ENCODE data around the gene NFATC2.

NFATC2 gene

DNA sequence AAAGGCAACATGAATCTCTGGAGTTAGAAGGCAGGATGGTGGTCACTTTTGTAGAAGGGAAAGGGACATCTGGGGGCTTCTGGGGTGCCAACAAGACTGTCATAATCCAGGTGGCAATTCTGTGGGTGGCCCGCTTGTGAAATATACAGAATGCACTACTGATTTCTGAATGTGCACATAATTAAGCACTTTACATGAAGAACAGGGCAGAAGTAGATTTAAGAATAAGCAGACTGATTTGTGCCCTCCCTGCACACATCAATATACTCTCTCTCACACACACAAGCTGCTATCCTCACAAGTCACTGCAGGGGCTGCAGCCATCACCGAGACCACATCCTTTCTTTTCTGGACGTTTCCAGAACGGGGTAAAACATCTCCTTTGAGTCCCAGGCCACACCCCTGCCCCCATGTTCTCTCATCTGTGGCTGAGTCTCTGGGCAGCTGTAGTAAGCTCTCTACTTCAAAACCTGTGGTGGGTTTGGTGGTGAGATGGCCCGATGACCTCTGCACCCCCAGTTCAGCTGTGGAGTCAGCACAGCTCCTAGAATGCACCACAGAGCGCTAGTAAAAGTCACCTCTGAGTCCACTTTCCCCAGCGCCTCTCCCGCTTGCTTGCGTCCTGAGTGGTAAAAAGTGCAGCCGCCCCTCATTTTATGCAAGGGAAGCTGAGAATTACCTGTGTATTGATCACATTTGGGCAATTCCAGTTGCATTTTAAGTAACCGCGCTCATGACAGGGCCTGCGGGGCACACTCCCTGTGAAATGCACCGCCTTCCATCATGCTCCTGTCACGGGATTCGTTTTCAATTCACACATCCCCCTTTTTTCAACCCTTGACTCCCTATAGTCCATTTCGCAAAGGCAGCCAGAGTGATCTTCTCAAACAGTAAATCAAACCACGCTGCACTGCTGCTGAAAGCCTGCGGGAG, 115.5 kb downstream of the NFATC2 start:
- DNase-seq: no peak

DNA sequence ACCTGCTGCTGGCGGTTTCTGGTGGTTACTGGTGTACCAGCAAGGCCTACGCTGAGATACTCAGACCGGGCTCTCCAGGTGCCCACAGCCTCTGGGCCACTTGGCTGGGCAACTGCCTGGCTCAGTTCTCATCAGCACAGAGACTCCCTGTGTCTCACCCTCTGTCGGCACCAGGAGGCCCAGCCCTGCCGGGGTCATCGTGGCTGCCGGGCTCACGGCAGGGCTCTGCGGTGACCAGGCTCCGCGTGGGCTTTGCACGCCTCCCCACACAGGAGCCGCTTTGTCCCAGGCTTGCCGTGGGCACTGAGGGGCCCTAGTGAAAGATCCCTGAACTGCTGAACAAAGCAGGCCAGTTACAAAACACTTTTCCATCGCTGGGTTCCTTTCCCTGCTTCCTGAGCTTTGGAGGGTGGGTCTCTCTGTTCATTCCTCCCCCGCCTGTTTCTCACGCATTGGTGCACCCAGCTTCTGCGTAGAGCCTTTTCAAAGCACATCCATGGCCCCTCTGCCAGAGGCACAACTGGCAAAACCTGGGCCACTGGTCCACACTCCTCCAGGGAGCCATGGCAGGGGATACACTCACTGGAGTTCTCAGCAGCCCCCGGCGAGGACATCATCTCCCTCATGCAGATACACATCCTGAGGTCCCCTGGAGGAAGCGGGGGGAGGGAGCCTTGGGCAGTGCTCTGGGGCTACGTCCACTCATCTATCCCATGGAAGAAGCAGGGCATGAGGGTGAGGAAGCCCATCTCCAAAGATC, 117.0 kb downstream of the NFATC2 start:
- DNase-seq: no peak

DNA sequence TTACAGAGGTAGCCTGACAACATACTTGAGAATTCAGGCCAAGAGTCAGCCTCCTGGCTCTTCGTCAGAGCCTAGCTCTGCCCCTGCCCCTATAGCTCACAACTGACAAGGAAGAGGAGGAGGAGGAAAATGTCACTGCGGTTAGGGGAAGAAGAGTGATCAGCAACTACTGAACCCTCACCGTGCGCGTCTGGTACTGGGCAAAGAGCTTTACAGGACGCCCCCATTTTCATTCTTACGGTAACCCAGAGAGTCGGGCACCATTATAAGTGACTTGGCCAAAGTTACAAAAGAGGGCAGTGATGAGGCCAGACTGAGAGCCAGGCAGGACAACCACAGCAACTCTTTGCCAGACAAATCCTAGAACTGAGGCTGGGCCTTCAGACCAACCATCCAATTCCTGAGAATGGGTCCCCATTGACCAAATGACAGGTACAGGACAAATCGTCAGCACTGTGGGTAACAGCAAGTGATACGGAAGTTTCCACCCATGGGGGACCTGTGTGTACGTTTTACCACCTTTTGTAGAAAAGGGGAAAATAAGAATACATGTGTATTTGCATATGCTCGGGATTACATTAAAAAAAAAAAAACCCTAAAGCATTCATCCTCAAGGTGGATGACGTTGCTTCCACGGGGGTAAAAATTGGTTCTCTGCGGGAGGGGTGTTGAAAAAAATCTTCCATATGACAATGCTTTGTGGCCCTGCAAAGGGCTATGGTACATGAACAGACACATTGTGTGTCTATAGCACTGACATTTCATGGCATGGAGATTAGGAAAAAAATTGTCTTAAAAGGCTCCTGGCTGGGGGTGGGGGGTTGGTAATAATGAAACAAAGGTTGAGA, 118.0 kb downstream of the NFATC2 start:
- DNase-seq: no peak

DNA sequence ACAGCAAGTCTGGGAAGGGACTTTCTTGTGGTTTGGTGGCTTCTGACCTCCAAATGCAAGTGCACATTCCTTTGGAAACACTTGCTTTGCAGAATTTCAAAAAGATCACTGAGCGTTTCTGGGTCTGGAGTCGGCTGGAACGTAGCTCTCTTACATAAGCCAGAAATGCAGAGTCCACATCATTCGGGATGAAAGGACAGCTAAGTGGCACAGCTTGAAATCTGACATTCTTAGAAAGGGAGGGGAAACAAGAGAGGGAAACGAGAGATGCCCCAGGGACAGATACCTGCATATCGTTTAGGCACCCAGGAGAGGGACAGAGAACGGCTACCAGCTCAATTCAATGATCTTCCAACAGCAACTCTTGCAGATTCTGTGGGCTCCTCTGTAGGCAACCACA, 118.7 kb downstream of the NFATC2 start:
- DNase-seq: no peak

DNA sequence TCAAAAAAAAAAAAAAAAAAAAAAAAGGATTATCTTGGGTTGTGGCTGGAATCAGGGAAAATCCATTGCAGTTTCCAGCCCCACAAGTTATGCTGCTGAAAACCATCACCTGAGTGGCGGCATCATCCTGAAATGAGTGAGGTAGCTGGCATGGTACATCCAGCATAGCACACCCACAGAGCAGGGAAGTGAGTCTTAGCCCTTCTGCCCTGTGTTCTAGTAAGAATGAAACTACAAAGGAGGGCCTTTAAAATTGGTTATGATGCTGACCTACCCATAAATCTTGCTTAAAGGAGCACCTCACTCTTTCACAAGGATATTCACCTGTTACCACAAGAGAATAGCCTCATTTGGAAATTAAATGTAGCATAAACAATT, 119.2 kb downstream of the NFATC2 start:
- DNase-seq: no peak

DNA sequence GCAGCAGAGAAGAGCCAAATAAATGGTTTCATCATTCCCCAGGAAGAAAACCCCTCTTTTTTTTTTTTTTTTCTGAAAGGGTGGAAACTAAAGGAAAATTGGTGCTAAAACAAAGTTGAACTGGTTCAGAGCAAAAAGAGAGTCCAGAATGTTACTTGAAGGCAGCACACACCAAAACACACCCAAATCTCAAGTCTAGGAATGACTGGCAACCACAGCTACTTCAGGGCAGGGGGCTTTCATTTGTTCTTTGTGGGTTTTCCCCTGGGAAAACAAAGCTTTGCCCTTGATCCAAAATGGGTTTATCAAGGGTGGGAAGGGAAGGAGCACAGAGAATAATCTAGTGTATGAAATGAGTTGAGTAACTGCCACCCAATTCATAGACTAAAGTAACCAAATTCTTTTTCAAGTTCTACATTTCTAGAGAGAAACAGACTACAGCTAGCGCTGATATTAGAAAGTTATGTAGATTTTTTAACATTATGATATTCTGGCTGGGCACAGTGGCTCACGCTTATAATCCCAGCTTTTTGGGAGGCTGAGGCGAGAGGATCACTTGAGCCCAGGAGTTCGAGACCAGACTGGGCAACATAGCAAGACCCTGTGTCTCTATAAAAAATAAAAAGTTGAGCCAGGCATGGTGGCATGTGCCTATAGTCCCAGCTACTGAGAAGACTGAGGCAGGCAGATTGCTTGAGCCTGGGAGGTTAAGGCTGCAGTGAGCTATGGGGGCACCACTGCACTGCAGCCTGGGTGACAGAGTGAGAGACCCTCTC, 119.8 kb downstream of the NFATC2 start:
- DNase-seq: no peak

DNA sequence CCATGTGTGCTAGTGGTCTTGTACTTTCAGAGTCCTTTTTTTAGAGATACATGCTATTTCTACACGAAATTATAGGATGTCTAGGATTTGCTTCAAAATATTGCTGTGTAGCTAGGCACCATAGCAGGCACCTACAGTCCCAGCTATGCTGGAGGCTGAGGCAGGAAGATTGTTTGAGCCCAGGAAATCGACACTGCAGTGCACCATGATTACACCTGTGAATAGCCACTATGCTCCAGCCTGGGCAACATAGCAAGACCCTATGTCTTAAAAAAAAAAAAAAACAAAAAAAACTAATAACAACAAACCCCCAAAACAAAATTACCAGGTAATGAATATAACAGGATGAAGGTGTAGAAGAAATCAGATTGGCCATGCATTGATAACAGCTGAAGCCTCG, 121.7 kb downstream of the NFATC2 start:
- DNase-seq: no peak

DNA sequence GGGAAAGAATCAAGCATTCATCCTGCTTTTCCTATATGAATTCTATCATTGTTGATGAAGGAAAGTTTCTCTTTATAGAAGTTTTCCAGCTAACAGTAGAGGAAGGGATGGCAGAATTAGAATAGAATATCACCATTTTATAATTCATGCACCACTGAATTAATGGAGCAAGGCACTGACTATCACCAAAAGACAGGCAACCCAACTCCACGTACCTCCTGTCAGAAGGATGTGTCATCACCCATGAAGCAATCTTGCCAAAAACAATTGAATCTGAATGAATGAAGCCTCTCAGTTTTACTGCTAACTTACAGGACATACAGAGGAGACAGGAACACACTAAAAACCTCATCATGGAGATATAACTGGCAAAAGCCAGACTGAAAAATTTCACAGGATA, 122.4 kb downstream of the NFATC2 start:
- DNase-seq: no peak

DNA sequence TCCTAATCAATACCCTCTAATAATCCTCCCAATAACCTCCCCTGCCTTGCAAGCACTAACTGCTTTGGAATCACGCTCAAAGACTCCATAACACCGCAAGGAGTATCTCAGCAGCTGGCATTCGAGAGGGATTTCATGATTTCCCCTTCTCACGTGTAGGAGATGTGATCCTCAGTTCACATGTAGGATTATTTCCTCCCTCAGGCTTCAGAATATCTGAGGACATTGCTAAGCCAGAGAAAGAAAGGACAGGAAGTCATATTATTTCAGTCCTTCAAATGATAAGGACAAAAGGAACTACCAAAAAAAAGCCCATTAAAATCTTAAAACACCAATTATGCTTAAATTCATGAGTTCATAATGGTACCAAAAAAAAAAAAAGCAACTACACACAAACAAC, 122.9 kb downstream of the NFATC2 start:
- no peak for DNase-seq

DNA sequence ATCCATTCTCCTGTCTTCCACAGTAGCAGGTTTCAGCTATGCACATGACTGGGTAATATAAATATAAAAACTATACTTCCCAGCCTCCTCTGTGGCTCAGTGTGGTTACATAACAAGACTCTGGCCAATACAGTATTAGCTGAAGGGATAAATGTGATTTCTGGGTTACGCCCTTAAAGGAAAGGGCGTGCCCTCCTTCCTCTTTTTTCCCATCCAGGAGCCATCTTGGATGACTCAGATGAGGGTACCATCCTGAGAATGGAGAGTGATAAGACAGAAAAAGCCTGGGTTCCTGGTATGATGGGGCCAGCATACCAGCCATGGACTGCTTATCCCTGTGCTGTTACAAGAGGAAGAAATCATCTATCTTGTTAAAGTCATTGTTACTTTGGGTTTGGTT, 123.3 kb downstream of the NFATC2 start:
- no peak for DNase-seq

DNA sequence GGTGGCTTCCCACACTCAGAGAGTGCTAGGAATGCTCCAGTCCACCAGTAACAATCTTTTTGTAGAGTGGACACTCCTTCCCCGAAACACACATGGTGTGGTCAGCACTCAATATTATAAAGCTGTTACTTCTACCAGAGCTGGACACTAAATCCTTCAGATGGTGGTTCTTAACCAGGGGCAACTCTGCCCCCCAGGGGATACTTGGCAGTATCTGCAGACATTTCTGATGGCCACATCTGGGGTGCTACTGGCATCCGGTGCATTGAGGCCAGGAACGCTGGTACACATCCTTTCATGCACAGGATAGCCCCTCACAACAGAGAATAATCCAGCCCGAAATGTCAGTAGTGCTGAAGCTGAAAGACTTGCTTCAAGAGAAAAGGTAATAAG, 124.4 kb downstream of the NFATC2 start:
- no peak for DNase-seq

DNA sequence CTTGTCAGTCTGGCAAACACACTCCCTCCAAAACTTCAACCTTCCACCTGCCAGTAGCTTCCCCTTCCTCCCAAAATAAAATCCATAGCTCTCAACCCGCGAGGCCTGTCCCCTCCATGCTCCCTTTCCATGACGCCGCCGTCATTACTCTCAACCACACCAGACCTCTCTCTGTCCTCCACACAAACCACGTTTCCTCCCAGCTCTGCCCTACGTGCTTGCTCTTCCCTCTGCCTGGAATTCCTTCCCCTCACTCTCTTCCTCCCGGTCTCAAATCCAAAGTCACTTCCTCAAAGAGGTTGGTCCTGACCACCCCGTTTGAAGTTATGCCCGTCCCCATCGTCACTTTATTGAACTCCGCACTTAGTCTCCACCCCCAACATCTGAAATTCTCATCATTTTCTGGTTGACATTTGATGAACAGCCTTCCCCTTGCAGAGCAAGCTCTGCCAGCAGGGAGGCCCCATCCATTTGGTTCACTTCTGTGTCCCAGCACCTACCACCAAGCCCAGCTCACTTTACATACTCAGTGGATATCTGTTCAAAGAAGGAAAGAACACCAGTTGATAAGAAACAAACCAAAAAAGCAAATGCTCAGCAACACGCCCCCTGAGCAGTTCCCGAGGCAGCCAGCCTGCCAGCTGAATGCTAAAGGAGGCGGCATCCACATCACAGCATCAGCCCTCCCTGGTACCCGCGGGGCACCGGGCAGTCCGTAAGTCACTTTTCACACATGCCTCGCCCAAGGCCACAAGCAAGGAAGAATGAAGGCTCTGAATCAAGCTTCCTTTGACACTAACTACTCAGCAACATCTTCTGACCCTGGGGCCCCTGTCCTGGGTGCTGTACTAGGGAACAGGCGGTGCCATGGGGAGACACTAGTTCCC, 125.0 kb downstream of the NFATC2 start:
- DNase-seq: no peak

DNA sequence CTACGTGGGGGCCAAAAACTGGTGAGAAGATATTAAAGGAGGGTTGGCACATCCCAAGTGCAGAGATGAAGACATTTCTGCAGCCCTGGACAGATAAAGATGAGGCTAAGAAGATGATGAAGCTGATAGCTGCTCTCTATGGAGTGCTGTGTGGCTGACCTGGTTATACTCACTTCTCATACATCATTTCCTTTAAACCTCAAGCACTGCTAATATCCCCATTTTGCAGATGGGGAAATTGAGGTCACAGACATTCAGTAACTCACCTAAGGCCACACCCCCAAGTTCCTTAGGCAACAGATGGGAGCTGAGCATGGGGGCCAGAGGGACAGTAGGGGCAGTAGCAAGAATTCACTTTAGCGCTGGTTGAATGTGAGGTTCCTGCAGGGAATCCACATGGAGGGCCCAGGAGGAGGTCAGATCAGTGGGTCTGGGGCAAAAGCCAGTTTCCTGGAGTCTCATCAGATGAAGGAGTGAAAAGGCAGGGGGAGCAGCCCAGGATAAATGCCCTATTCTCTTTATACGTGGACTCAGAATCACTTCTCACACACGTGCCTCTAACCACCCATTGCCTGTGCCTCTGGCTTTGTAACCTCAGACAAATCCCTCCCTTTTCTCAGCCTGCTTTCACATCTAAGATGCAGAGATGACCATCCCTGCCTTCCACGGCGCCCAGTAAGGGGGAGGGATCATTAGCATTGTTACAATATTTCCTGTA, 125.8 kb downstream of the NFATC2 start:
- DNase-seq: no peak

DNA sequence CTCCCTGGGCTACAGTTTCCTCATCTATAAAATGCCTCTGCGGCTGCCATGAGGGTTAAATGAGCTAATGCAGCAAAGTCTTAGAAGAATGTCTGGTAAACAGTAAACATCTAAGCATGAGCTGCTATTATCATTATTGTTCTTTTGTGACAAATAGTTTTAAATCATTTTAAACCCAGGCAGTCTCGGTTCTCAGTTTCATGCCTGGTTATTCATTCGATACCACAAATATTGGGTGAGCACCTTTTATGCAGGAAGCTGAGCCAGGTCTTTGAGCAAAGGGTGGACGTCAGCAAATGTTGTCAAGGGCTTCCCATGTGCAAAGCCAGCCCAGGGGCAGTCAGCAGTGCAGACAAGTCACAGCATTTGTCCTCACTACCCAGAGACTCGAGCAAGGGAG, 128.7 kb downstream of the NFATC2 start:
- DNase-seq: no peak

DNA sequence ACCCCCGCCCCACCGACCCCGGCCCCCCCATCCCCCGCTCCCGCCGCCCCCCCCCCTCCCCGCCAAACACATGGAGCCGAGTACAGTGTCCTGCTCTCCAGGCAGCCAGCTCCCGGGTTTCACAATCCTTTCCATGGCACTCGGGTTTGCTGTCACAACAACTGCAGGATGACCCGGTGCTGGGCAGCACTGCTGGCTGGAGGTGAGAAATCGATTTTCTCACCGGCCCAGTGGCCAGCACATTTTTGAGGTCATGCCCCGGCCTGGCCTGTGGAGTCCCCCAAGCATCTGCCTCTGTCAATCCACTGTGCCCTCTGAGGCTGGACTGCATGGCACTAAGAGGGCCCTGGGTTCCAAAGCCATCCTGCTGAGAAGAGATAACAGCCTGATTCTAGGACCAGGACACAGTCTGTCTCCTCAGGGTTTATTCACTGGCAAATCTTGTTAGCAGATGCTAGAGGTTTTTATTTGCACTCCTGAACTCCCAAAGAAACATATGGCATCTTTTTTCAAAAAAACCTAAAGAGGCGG, 129.5 kb downstream of the NFATC2 start:
- DNase-seq: no peak

DNA sequence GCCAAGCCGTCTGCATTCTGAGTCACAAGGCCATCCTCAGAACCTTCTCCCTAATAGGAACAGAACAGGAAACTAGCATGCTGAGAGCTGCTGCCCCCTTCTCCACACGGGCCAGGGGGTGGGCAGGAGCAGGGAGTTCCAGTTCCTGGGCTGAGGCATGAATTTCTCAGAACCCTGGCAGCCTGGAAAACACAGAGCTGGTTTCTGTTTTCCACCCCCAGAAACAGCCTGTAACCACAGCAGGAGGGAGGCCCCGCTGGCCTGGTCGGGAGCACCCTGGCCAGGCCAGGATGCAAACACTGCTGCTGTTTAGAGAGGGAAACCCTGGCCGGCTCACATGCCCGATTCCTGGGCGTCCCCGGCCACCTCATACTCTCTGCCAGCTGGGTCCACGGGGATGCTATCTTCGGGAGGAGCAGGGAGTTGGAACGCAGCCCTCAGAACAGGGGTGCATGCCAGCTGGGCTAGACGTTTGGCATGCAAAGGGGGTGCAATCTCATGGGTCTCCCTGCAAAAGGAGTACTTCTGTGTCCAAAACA, 130.1 kb downstream of the NFATC2 start:
- no peak for DNase-seq

DNA sequence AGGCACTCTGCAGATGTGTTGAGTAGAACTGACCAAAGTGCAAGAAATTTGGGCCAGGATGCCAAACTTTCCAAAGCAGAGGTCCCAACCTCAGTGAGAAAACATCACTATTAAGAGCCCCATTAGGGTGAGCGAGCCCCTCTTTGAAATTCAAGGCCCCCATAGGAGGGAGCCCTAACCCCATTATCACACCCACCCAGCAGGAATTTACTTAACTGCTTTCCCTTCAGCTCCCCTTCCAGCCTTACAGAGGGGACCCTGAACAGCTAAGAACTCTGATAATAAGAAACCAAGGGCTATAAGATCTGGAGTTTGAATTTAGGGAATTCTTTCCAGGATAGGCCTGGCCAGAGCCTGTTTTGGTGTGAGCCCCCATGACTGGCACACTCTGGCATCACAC, 130.6 kb downstream of the NFATC2 start:
- no peak for DNase-seq

DNA sequence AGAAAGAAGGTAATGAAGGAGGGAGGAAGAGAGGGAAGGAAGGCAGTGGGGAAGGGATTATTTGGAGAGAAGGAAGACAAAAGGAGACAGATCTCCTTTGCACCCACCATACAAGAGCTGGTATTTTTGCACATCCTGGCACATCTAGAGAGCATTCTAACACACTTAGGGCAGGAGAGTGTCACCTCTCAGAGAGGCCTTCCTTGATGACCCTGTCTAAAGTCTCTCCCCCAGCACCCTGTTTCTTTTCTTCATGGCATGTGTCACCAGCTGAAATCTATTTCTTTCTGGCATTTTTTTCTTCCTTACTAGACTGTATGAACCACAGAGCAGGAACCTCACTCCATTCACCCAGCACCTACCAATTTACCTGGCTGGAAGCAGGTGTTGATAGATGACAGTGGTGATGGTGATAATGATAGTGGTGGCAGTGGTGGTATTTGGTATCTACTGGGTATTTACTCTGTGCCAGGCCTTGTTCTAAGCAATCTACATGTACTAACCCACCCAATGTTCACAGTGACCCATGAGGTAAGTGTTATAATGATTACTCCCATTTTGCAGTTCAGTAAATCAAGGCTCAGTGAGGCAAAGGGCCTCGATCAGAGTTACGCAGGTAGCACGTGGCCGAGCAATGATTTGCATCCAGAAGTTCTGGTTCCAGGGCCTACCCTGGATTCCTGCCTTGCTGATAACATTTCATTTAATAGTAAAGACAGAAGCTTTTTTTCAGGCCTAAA, 131.8 kb downstream of the NFATC2 start:
- DNase-seq: no peak

DNA sequence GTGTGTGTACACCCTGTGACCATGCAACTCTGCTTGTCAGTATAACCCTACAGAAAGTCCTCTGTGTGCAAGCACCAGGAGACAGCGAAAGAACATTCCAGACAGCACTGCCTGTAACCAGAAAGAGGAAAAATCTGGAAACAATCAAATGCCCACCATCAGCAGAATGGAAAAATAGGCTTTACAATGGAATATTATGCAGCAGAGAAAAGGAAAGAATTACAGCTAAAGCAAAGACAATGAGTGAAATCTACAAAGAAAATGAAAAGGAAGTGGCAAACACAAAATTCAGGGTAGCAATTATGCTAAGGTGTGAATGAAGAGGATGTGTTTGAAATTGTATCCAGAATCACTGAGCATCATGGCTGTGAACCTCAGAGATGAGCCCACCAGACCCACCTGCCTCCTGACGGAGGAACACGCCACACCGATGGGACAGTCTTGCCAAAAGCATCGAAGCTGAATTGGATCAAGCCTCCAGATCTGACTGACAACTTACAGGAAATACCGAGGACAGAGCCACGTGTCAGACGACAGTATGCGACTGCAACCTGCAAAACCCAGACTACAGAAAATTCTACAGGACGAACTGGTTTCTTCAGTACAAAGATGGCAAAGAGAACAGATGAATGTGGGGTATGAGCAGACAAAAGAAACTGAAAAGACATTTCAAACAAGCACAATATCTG, 133.2 kb downstream of the NFATC2 start:
- DNase-seq: no peak

All from NCI-H2029 treated with DMSO at 0.1 percent for 48 hours (cell line).